Smooth muscle cell of trachea (primary cell): Measurements from ENCODE around the gene ARF1. TPM values are rescaled to one million over a fixed set of nuclear protein-coding genes. Genes with fewer than 3 reads are reported as not detected.

Experiments
- total RNA-seq: library from RNA; depleted of rRNA; stranded (reverse); fragments of >200 nt; gene quantifications from 2 replicates; pipeline ENCODE4 v1.2.1, GENCODE V29; 2014

The ARF1 gene
- total RNA-seq = 297 and 326 TPM in 2 replicates

DNA sequence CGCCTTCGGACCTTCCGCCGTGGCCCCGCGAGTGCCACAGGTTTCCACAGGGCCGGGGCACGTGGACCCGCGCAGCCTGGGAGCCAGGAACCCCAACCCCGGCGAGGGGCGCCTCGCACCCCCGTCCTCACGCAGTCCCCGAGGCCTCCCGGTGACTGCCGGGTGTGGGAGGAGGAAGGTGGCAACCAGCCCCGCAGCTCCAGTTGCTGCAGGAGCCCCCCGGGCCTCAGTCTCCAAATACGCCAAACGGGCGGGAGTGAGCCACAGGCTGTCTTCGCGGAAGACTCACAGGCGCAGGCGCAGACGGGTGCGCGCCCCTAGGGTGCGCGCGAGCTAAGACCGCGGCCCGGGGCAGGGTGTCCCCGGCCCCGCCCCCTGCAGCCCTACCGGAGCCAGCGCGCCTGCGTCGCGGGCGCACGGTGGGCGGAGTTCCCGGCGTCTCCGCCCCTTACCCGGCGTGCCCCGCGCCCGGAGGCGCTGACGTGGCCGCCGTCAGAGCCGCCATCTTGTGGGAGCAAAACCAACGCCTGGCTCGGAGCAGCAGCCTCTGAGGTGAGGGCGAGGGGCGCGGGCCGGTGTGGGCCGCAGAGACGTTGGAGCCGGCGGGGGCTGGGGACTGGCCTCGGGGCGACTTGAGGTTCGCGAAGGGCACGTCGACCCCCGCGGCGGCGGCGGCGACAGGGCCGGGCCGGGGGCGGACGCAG is at the start of gene ARF1:
Gene ARF1 (plus strand): TSS at position 495 of the 704 bp plus-strand sequence. CDS start 14,407 bp downstream, outside the sequence.

GRCh38 chr1:228102791-228103620 is 20.5 kb downstream of the ARF1 start, which contains the start of gene C1orf35:
TSS of gene C1orf35 (minus strand) at chr1:228103325. CDS start at chr1:228103227, 98 bp downstream.

GRCh38 chr1:228109073-228109961 is 26.8 kb downstream of the ARF1 start, which contains the start of gene MRPL55:
TSS of gene MRPL55 (minus strand) at chr1:228109299. CDS start at chr1:228108260, 1,039 bp downstream.

GRCh38 chr1:228139931-228140723 is 57.6 kb downstream of the ARF1 start, which contains the start of gene GUK1:
TSS of gene GUK1 (plus strand) at chr1:228140279. CDS start at chr1:228140303, 24 bp downstream.

Other genes starting within 250 kb of the ARF1 start
- 1.7 and 3.5 TPM in 2 replicates for gene WNT9A, start 134.8 kb upstream of the ARF1 start, total RNA-seq
- gene WNT3A, start 75.7 kb upstream of the ARF1 start, total RNA-seq = not detected in 2 replicates
- gene C1orf35, start 20.6 kb downstream of the ARF1 start, total RNA-seq = 10.3 and 11.7 TPM in 2 replicates
- gene MRPL55, start 26.6 kb downstream of the ARF1 start, total RNA-seq = 50.8 and 60.7 TPM in 2 replicates
- 465 and 500 TPM in 2 replicates for gene GUK1, start 57.6 kb downstream of the ARF1 start, total RNA-seq
- 14.4 and 14.8 TPM in 2 replicates for gene GJC2, start 67.2 kb downstream of the ARF1 start, total RNA-seq
- gene IBA57, start 83.1 kb downstream of the ARF1 start, total RNA-seq = 6.4 and 7.4 TPM in 2 replicates
- 3.3 and 15.2 TPM in 2 replicates for gene OBSCN, start 125.3 kb downstream of the ARF1 start, total RNA-seq